OCI-LY7 (cell line): ENCODE data around the gene DMAC1. TPM values are rescaled to one million over a fixed set of nuclear protein-coding genes. Genes with fewer than 3 reads are reported as not detected.

Source experiments
- BruUV-seq: library from RNA; stranded (reverse); fragments of 400-500 nt; replicated peaks from 2 replicates; lab custom pipeline; 2021; lab: Mats Ljungman, UMichigan
- CTCF ChIA-PET: fragments of 300-600 bp; sonication (Branson Sonifier 250); formaldehyde crosslinking; loops from one replicate; lab custom pipeline; 2022; ENCODE audit warnings: antibody characterized with exemption; ENCODE audit not compliant: unreplicated experiment; lab: Charles Lee
- POLR2A ChIA-PET: fragments of 300-600 bp; sonication (Branson Sonifier 250); formaldehyde crosslinking; loops from one replicate; lab custom pipeline; 2022; ENCODE audit warnings: antibody characterized with exemption; lab: Charles Lee
- DNase-seq: peaks from one replicate; pipeline ENCODE4 v3.0.0-alpha.2; 2015; ENCODE audit warnings: low spot score
- H2AFZ ChIP-seq: fragments of 200-600 bp; sonication (generic), shearing (Covaris generic); 2 replicates; pipeline ENCODE4 v1.6.1; 2014; ENCODE audit warnings: mild to moderate bottlenecking, antibody characterized with exemption, low read length, moderate library complexity
- H3K27ac ChIP-seq: fragments of 200-600 bp; sonication (generic); 2 replicates; pipeline ENCODE4 v1.5.1; 2014; ENCODE audit warnings: mixed run types, low read depth, mild to moderate bottlenecking, moderate library complexity, low read length, inconsistent platforms; ENCODE audit not compliant: poor library complexity, severe bottlenecking
- H3K36me3 ChIP-seq: fragments of 200-600 bp; sonication (generic); 2 replicates; pipeline ENCODE4 v1.6.1; 2014; ENCODE audit warnings: mild to moderate bottlenecking, antibody characterized with exemption, low read length, moderate library complexity, mixed read lengths; ENCODE audit not compliant: insufficient read depth
- H3K4me1 ChIP-seq: fragments of 200-600 bp; sonication (generic); 2 replicates; pipeline ENCODE4 v1.5.1; 2014; ENCODE audit warnings: mild to moderate bottlenecking, low read length; ENCODE audit not compliant: insufficient read depth, poor library complexity, severe bottlenecking
- H3K4me2 ChIP-seq: fragments of 200-600 bp; sonication (generic); 2 replicates; pipeline ENCODE4 v1.6.1; 2014; ENCODE audit warnings: mild to moderate bottlenecking, low read length
- H3K4me3 ChIP-seq: fragments of 200-600 bp; sonication (generic); 2 replicates; pipeline ENCODE4 v1.5.1; 2014; ENCODE audit warnings: mild to moderate bottlenecking, low read depth, low read length; ENCODE audit not compliant: poor library complexity, severe bottlenecking
- H3K79me2 ChIP-seq: fragments of 200-600 bp; sonication (generic); 2 replicates; pipeline ENCODE4 v1.6.1; 2016; ENCODE audit warnings: low read depth, mild to moderate bottlenecking, low read length, moderate library complexity, mixed read lengths; ENCODE audit not compliant: insufficient read depth
- H3K9me2 ChIP-seq: fragments of 200-600 bp; sonication (generic); 2 replicates; pipeline ENCODE4 v1.6.1; 2016; ENCODE audit warnings: mild to moderate bottlenecking, low read length, mixed read lengths; ENCODE audit not compliant: insufficient read depth
- H3K9me3 ChIP-seq: fragments of 200-600 bp; sonication (generic); 2 replicates; pipeline ENCODE4 v1.6.1; 2014; ENCODE audit warnings: mild to moderate bottlenecking, mixed run types, low read length, mixed read lengths
- H4K20me1 ChIP-seq: fragments of 200-600 bp; sonication (generic); 2 replicates; pipeline ENCODE4 v1.6.1; 2014; ENCODE audit warnings: mild to moderate bottlenecking, antibody characterized with exemption, low read length, moderate library complexity, mixed read lengths; ENCODE audit not compliant: insufficient read depth
- EZH2phosphoT487 ChIP-seq: fragments of 200-600 bp; sonication (generic); IDR thresholded peaks from 2 replicates; pipeline ENCODE4 v1.6.1; 2018; ENCODE audit warnings: low read depth, borderline replicate concordance, mild to moderate bottlenecking, mixed run types, antibody characterized with exemption, low read length, moderate library complexity, mixed read lengths
- intact Hi-C: fragments of 100-400 bp; cut with micrococcal nuclease; formaldehyde crosslinking; loops from one replicate; pipeline ENCODE4 v1.10.0; 2022; ENCODE audit not compliant: unreplicated experiment
- total RNA-seq, 2 experiments: library from RNA; depleted of rRNA in 1 of 2; stranded (reverse); fragments of >200 nt in 1 of 2; shearing (Covaris generic) in 1 of 2; gene quantifications; 2 replicates each; pipeline ENCODE4 v1.2.3, GENCODE V29; 2014 to 2022
- TF ChIP-seq, protein P1 (sequence below): fragments of 200-600 bp; sonication (generic); conservative IDR thresholded peaks from 2 replicates; pipeline ENCODE4 v1.5.1; 2014; ENCODE audit warnings: mild to moderate bottlenecking, antibody characterized with exemption, low read length, moderate library complexity, mixed read lengths

Gene DMAC1
- total RNA-seq, 2 experiments from 2014 or later: 29.1 to 103 TPM

DNA sequence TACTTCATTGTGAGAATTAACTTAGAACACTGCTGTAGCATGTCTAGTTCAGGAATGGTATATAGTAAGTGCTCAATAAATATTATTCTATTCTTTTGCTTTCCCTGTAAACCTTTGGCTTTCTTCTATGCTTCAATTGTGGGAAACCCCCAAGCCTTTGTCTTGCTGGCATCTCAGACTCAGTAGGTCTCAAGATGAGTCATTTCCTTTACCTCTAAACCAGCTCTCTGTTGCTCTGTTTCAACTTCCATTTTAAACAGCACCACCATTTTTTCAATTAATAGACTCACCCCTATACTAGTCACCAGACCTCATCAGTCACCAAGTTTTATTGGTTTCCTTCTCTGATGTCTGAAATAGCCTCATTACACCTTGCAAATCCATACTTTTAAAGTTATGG is 43.5 kb downstream of the DMAC1 start:
- no peak overlapping the region for H3K4me2 ChIP-seq
- no peaks in the 10 kb centered on the region for H4K20me1 ChIP-seq
- POLR2A ChIA-PET: no interaction called here
- no peaks in the 10 kb centered on the region for H3K4me1 ChIP-seq
- intact Hi-C loops: no loop called here
- no TSS peak for BruUV-seq
- H2AFZ ChIP-seq: no peak overlapping the region
- no peak for DNase-seq
- H3K79me2 ChIP-seq: no peaks in the 10 kb centered on the region
- TF ChIP-seq EZH2phosphoT487: no peak
- TF ChIP-seq, protein P1, sequence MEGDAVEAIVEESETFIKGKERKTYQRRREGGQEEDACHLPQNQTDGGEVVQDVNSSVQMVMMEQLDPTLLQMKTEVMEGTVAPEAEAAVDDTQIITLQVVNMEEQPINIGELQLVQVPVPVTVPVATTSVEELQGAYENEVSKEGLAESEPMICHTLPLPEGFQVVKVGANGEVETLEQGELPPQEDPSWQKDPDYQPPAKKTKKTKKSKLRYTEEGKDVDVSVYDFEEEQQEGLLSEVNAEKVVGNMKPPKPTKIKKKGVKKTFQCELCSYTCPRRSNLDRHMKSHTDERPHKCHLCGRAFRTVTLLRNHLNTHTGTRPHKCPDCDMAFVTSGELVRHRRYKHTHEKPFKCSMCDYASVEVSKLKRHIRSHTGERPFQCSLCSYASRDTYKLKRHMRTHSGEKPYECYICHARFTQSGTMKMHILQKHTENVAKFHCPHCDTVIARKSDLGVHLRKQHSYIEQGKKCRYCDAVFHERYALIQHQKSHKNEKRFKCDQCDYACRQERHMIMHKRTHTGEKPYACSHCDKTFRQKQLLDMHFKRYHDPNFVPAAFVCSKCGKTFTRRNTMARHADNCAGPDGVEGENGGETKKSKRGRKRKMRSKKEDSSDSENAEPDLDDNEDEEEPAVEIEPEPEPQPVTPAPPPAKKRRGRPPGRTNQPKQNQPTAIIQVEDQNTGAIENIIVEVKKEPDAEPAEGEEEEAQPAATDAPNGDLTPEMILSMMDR: no peak
- no peaks in the 10 kb centered on the region for H3K9me2 ChIP-seq
- CTCF ChIA-PET: no interaction called here
- H3K9me3 ChIP-seq: no peaks in the 10 kb centered on the region
- no peaks in the 10 kb centered on the region for H3K36me3 ChIP-seq
- no peak overlapping the region for H3K4me3 ChIP-seq
- H3K27ac ChIP-seq: no peak overlapping the region

DNA sequence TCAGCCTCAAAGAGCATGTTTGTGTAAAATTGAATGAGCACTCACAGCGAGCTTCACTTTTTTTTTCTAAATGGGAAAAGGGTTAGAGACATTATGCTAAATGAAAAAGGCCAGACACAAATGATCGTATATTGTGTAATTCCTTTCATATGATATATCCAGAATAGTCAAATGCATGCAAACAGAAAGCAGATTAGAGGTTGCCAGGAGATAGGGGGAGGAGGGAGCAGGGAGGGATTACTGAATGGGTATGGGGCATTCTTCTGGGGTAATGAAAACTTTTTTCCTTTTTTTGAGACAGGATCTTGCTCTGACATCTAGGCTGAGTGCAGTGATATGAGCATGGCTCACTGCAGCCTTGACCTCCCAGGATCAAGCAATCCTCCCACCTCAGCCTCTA is 47.1 kb downstream of the DMAC1 start:
- CTCF ChIA-PET: no interaction called here
- POLR2A ChIA-PET: no interaction called here
- Histone ChIP-seq H3K4me2 (no peak overlapping the region), H3K36me3 (no peaks in the 10 kb centered on the region), H2AFZ (no peak overlapping the region), H3K79me2 (no peaks in the 10 kb centered on the region), H3K9me2 (no peaks in the 10 kb centered on the region), H3K27ac (no peak overlapping the region), H3K4me3 (no peak overlapping the region), H3K4me1 (no peaks in the 10 kb centered on the region), H3K9me3 (no peaks in the 10 kb centered on the region), H4K20me1 (no peaks in the 10 kb centered on the region)
- TF ChIP-seq EZH2phosphoT487: no peak
- TF ChIP-seq, protein P1: no peak
- BruUV-seq: no TSS peak
- no peak for DNase-seq
- intact Hi-C loops: no loop called here
